Effector memory CD4-positive, alpha-beta T cell (primary cell): Measurements from ENCODE around the gene HCN3.
A peak's percentile ranks its signal among the peaks of the same experiment; 100 is the strongest.

Experiments
- DNase-seq, 3 donors: peaks; one replicate each; pipeline ENCODE4 v3.0.0-alpha.2; 2020
- H3K27ac ChIP-seq: 2 replicates; pipeline ENCODE4 v1.7.0; 2013; ENCODE audit warnings: mild to moderate bottlenecking, low read length, moderate library complexity; ENCODE audit not compliant: insufficient read depth, poor library complexity, severe bottlenecking
- H3K27me3 ChIP-seq: replicated peaks from 2 replicates; pipeline ENCODE4 v1.7.0; 2013; ENCODE audit warnings: mild to moderate bottlenecking, low read length; ENCODE audit not compliant: insufficient read depth, control insufficient read depth, poor library complexity, severe bottlenecking
- H3K36me3 ChIP-seq: 2 replicates; pipeline ENCODE4 v1.7.0; 2013; ENCODE audit warnings: mild to moderate bottlenecking, low read length, moderate library complexity; ENCODE audit not compliant: control insufficient read depth, insufficient read depth
- H3K4me1 ChIP-seq: 2 replicates; pipeline ENCODE4 v1.7.0; 2013; ENCODE audit warnings: low read length, mild to moderate bottlenecking; ENCODE audit not compliant: control insufficient read depth, insufficient read depth, poor library complexity, severe bottlenecking
- H3K4me3 ChIP-seq: 2 replicates; pipeline ENCODE4 v1.7.0; 2013; ENCODE audit warnings: low read length, low read depth, mild to moderate bottlenecking; ENCODE audit not compliant: insufficient read depth, poor library complexity, severe bottlenecking
- H3K9me3 ChIP-seq: 2 replicates; pipeline ENCODE4 v1.7.0; 2013; ENCODE audit warnings: mild to moderate bottlenecking, low read length, moderate library complexity; ENCODE audit not compliant: control insufficient read depth

Gene HCN3

GRCh38 chr1:155253797-155254196 lies 23.5 kb upstream of the HCN3 start:
- Histone ChIP-seq H3K4me1 (peaks cover 20% of the 10 kb centered on the region), H3K4me3 (no peak overlapping the region), H3K36me3 (peaks cover 18% of the 10 kb centered on the region), H3K9me3 (no peaks in the 10 kb centered on the region), H3K27me3 (no peaks in the 10 kb centered on the region), H3K27ac (no peak overlapping the region)
- no peak for DNase-seq

- Histone ChIP-seq H3K27ac (no peak overlapping the region), H3K4me3 (no peak overlapping the region), H3K36me3 (peaks cover 18% of the 10 kb centered on the region), H3K27me3 (no peaks in the 10 kb centered on the region), H3K9me3 (no peaks in the 10 kb centered on the region), H3K4me1 (peaks cover 20% of the 10 kb centered on the region)
- DNase-seq: no peak
These were observed 23.0 kb upstream of the HCN3 start for GRCh38 chr1:155254228-155254713.

GRCh38 chr1:155254714-155255242 lies 22.5 kb upstream of the HCN3 start:
- Histone ChIP-seq H3K4me3 (peak overlapping the region; percentile 78), H3K27ac (peak overlapping the region; percentile 35), H3K4me1 (peaks cover 20% of the 10 kb centered on the region), H3K36me3 (peaks cover 18% of the 10 kb centered on the region), H3K9me3 (no peaks in the 10 kb centered on the region), H3K27me3 (no peaks in the 10 kb centered on the region)
- DNase-seq: no peak

- peaks cover 18% of the 10 kb centered on the region for H3K4me1 ChIP-seq
- H3K27me3 ChIP-seq: no peaks in the 10 kb centered on the region
- H3K36me3 ChIP-seq: peaks cover 18% of the 10 kb centered on the region
These were observed 21.8 kb upstream of the HCN3 start, which contains the start of gene ENTREP3 for GRCh38 chr1:155255243-155256007. ENTREP3 (minus strand) TSS chr1:155255483; CDS start chr1:155254877, 606 bp downstream.

GRCh38 chr1:155256058-155256852 lies 21.0 kb upstream of the HCN3 start:
- no peaks in the 10 kb centered on the region for H3K27me3 ChIP-seq
- peaks cover 18% of the 10 kb centered on the region for H3K36me3 ChIP-seq
- no peak overlapping the region for H3K4me3 ChIP-seq
- no peak for DNase-seq
- peaks cover 24% of the 10 kb centered on the region for H3K4me1 ChIP-seq
- no peak overlapping the region for H3K27ac ChIP-seq
- no peaks in the 10 kb centered on the region for H3K9me3 ChIP-seq

More at GRCh38 chr1:155255243-155256007, 21.8 kb upstream of the HCN3 start, which contains the start of gene ENTREP3:
- Histone ChIP-seq H3K27ac (peak within 1 kb of the TSS; percentile 35), H3K9me3 (no peaks in the 10 kb centered on the region), H3K4me3 (peak within 1 kb of the TSS; percentile 78)
- DNase-seq: peak; percentile 58 to 68 (median 62)

- no peak overlapping the region for H3K4me3 ChIP-seq
- no peaks in the 10 kb centered on the region for H3K9me3 ChIP-seq
- H3K27me3 ChIP-seq: no peaks in the 10 kb centered on the region
- peaks cover 36% of the 10 kb centered on the region for H3K36me3 ChIP-seq
- no peak for DNase-seq
- H3K4me1 ChIP-seq: peaks cover 23% of the 10 kb centered on the region
- no peak overlapping the region for H3K27ac ChIP-seq
These were observed 17.0 kb upstream of the HCN3 start for GRCh38 chr1:155260276-155260675.

- no peaks in the 10 kb centered on the region for H3K9me3 ChIP-seq
- H3K4me1 ChIP-seq: peaks cover 16% of the 10 kb centered on the region
- no peaks in the 10 kb centered on the region for H3K27me3 ChIP-seq
- peaks cover 41% of the 10 kb centered on the region for H3K36me3 ChIP-seq
- peak overlapping the region; percentile 82 for H3K4me3 ChIP-seq
- peak in 1 of 3 donors; percentile 17 for DNase-seq
- peak overlapping the region; percentile 69 for H3K27ac ChIP-seq
These were observed 15.8 kb upstream of the HCN3 start for GRCh38 chr1:155261493-155261851.

GRCh38 chr1:155261852-155262673 lies 15.2 kb upstream of the HCN3 start, which contains the start of gene SCAMP3:
SCAMP3 (minus strand) TSS chr1:155262360; CDS start chr1:155262151, 209 bp downstream.
- H3K4me3 ChIP-seq: peak within 1 kb of the TSS; percentile 82

GRCh38 chr1:155263067-155263466 lies 14.2 kb upstream of the HCN3 start:
- no peak for DNase-seq
- no peak overlapping the region for H3K4me3 ChIP-seq

More at GRCh38 chr1:155261852-155262673, 15.2 kb upstream of the HCN3 start, which contains the start of gene SCAMP3:
- Histone ChIP-seq H3K27ac (peak within 1 kb of the TSS; percentile 69), H3K9me3 (no peaks in the 10 kb centered on the region), H3K27me3 (no peaks in the 10 kb centered on the region), H3K36me3 (peaks cover 42% of the 10 kb centered on the region), H3K4me1 (peaks cover 16% of the 10 kb centered on the region)
- peak; percentile 78 to 87 (median 80) for DNase-seq

More at GRCh38 chr1:155263067-155263466, 14.2 kb upstream of the HCN3 start:
- peaks cover 47% of the 10 kb centered on the region for H3K36me3 ChIP-seq
- H3K27ac ChIP-seq: no peak overlapping the region
- H3K4me1 ChIP-seq: peaks cover 16% of the 10 kb centered on the region
- H3K9me3 ChIP-seq: no peaks in the 10 kb centered on the region
- H3K27me3 ChIP-seq: no peaks in the 10 kb centered on the region
